Smooth muscle cell (in vitro differentiated cells): Measurements from ENCODE around the gene KCNIP1. TPM values are rescaled to one million over a fixed set of nuclear protein-coding genes. Genes with fewer than 3 reads are reported as not detected.

ENCODE experiments used
- DNase-seq: peaks from one replicate; lab custom pipeline; 2025; ENCODE audit not compliant: unreplicated experiment; lab: John Stamatoyannopoulos, UW
- H2AFZ ChIP-seq: fragments of 200-600 bp; sonication (generic); 2 replicates; pipeline ENCODE4 v1.6.0; 2016; ENCODE audit warnings: antibody characterized with exemption, low read depth, mild to moderate bottlenecking
- H3F3A ChIP-seq: fragments of 200-600 bp; sonication (generic); 2 replicates; pipeline ENCODE4 v1.6.0; 2017; ENCODE audit warnings: antibody characterized with exemption, low read depth
- H3K27ac ChIP-seq: fragments of 200-600 bp; sonication (generic); 2 replicates; pipeline ENCODE4 v1.5.1; 2016; ENCODE audit warnings: low read depth, mild to moderate bottlenecking
- H3K27me3 ChIP-seq: fragments of 200-600 bp; sonication (generic); 2 replicates; pipeline ENCODE4 v1.6.1; 2016; ENCODE audit warnings: low read depth, mild to moderate bottlenecking
- H3K36me3 ChIP-seq: fragments of 200-600 bp; sonication (generic); 2 replicates; pipeline ENCODE4 v1.5.1; 2016; ENCODE audit warnings: low read depth
- H3K4me1 ChIP-seq: fragments of 200-600 bp; sonication (generic); 2 replicates; pipeline ENCODE4 v1.5.1; 2016; ENCODE audit warnings: low read depth
- H3K4me2 ChIP-seq: fragments of 200-600 bp; sonication (generic); 2 replicates; pipeline ENCODE4 v1.6.0; 2016; ENCODE audit warnings: mild to moderate bottlenecking
- H3K4me3 ChIP-seq: fragments of 200-600 bp; sonication (generic); 2 replicates; pipeline ENCODE4 v1.5.1; 2016; ENCODE audit warnings: mild to moderate bottlenecking
- H3K79me2 ChIP-seq: fragments of 200-600 bp; sonication (generic); 2 replicates; pipeline ENCODE4 v1.6.0; 2016; ENCODE audit warnings: low read depth, mild to moderate bottlenecking
- H3K9ac ChIP-seq: fragments of 200-600 bp; sonication (generic); 2 replicates; pipeline ENCODE4 v1.6.0; 2016; ENCODE audit warnings: low read depth
- H3K9me3 ChIP-seq: fragments of 200-600 bp; sonication (generic); replicated peaks from 2 replicates; pipeline ENCODE4 v1.5.1; 2016; ENCODE audit warnings: low read depth
- H4K20me1 ChIP-seq: fragments of 200-600 bp; sonication (generic); 2 replicates; pipeline ENCODE4 v1.6.0; 2016; ENCODE audit warnings: low read depth
- CTCF ChIP-seq: fragments of 200-600 bp; sonication (generic); IDR thresholded peaks from 2 replicates; pipeline ENCODE4 v1.5.1; 2017; ENCODE audit warnings: borderline replicate concordance, mild to moderate bottlenecking, antibody characterized with exemption; ENCODE audit not compliant: insufficient read depth, poor library complexity, severe bottlenecking
- WGBS: methylation state at CpG from one replicate; pipeline ENCODE4 v1.1.7; 2016; ENCODE audit warnings: low lambda C conversion rate; 5-methylcytosine and 5-hydroxymethylcytosine counted together
- polyA plus RNA-seq: library from polyadenylated mRNA; unstranded; fragments of >200 nt; fragmentation: Nextera tagmentation; extraction: Ambion mirVana; gene quantifications from 2 replicates; pipeline ENCODE4 v1.2.1, GENCODE V29; 2016
- total RNA-seq: library from RNA; depleted of rRNA; stranded (reverse); fragments of >200 nt; gene quantifications from 2 replicates; pipeline ENCODE4 v1.2.3, GENCODE V29; 2014

KCNIP1 gene
- total and polyA plus RNA-seq, 2 experiments from 2014 or later, result 0.50 TPM; not detected in 1

GRCh38 chr5:170741801-170742200, 238.0 kb downstream of the KCNIP1 start:
- Histone ChIP-seq H4K20me1 (no peaks in the 10 kb centered on the region), H3K36me3 (no peaks in the 10 kb centered on the region), H2AFZ (no peak overlapping the region), H3K79me2 (no peaks in the 10 kb centered on the region), H3K9me3 (no peaks in the 10 kb centered on the region), H3K4me3 (no peak overlapping the region), H3K27me3 (peaks cover 33% of the 10 kb centered on the region), H3K9ac (no peak overlapping the region), H3K27ac (no peak overlapping the region), H3F3A (no peaks in the 10 kb centered on the region), H3K4me1 (peaks cover 10% of the 10 kb centered on the region), H3K4me2 (no peak overlapping the region)
- 89% methylated on average over 8 of the region's 8 CpGs for WGBS
- no peak for DNase-seq
- TF ChIP-seq CTCF, result no peak

- DNase-seq, result no peak
- H3K79me2 ChIP-seq, result no peaks in the 10 kb centered on the region
- no peak overlapping the region for H3K4me3 ChIP-seq
- no peak overlapping the region for H2AFZ ChIP-seq
- no peaks in the 10 kb centered on the region for H4K20me1 ChIP-seq
- TF ChIP-seq CTCF, result no peak
- no peaks in the 10 kb centered on the region for H3K9me3 ChIP-seq
- H3K27me3 ChIP-seq, result peaks cover 33% of the 10 kb centered on the region
- H3K4me2 ChIP-seq, result no peak overlapping the region
- WGBS, result 23% methylated on average over 12 of the region's 12 CpGs
- H3K4me1 ChIP-seq, result peaks cover 10% of the 10 kb centered on the region
- H3K27ac ChIP-seq, result no peak overlapping the region
- H3K9ac ChIP-seq, result no peak overlapping the region
- H3K36me3 ChIP-seq, result no peaks in the 10 kb centered on the region
- H3F3A ChIP-seq, result no peaks in the 10 kb centered on the region
Observed at GRCh38 chr5:170743876-170744212, 240.0 kb downstream of the KCNIP1 start.

- 33% methylated on average over 12 of the region's 12 CpGs for WGBS
- Histone ChIP-seq H3K27ac (peak overlapping the region; percentile 74), H3K4me1 (peaks cover 10% of the 10 kb centered on the region), H4K20me1 (no peaks in the 10 kb centered on the region), H2AFZ (no peak overlapping the region), H3K9me3 (no peaks in the 10 kb centered on the region), H3K79me2 (no peaks in the 10 kb centered on the region), H3K9ac (no peak overlapping the region), H3F3A (no peaks in the 10 kb centered on the region), H3K36me3 (no peaks in the 10 kb centered on the region), H3K4me2 (no peak overlapping the region), H3K27me3 (peaks cover 23% of the 10 kb centered on the region), H3K4me3 (no peak overlapping the region)
- no peak for DNase-seq
- no peak for TF ChIP-seq CTCF
Observed at GRCh38 chr5:170745481-170746071, 241.8 kb downstream of the KCNIP1 start.

- Histone ChIP-seq H3K79me2 (no peaks in the 10 kb centered on the region), H3F3A (no peaks in the 10 kb centered on the region), H3K4me3 (no peak overlapping the region), H3K27ac (peak overlapping the region; percentile 74), H3K9me3 (no peaks in the 10 kb centered on the region), H3K27me3 (peaks cover 20% of the 10 kb centered on the region), H2AFZ (no peak overlapping the region), H3K4me1 (peaks cover 10% of the 10 kb centered on the region), H4K20me1 (no peaks in the 10 kb centered on the region), H3K9ac (no peak overlapping the region), H3K36me3 (no peaks in the 10 kb centered on the region), H3K4me2 (no peak overlapping the region)
- 64% methylated on average over 13 of the region's 14 CpGs for WGBS
- TF ChIP-seq CTCF, result no peak
- no peak for DNase-seq
Observed at GRCh38 chr5:170746075-170746960, 242.5 kb downstream of the KCNIP1 start.
